GM12878 (cell line): ENCODE results near the gene METTL5. TPM values are rescaled to one million over a fixed set of nuclear protein-coding genes. Genes with fewer than 3 reads are reported as not detected.

Source experiments
- ATF7 ChIP-seq: fragments of 450-650 bp; IDR thresholded peaks from 2 replicates; pipeline ENCODE4 v1.6.1; 2016; ENCODE audit warnings: low read depth, mild to moderate bottlenecking
- BCL11A ChIP-seq: IDR thresholded peaks from 2 replicates; pipeline ENCODE4 v1.6.1; 2011; ENCODE audit warnings: low read depth, low read length
- BHLHE40 ChIP-seq, 2 experiments: fragments of 450-650 bp in 1 of 2; IDR thresholded peaks; 2 replicates each; pipeline ENCODE4 v1.6.1; 2011 to 2017; ENCODE audit warnings: low read depth in 2 of 2, borderline replicate concordance in 1 of 2, improper control_type of control experiment in 1 of 2, low read length in 1 of 2, mild to moderate bottlenecking in 1 of 2
- BRCA1 ChIP-seq: IDR thresholded peaks from 2 replicates; pipeline ENCODE4 v1.6.1; 2011; ENCODE audit warnings: low read depth, low read length, improper control_type of control experiment
- CBFB ChIP-seq: IDR thresholded peaks from 2 replicates; pipeline ENCODE4 v1.6.1; 2016; ENCODE audit warnings: antibody characterized with exemption, low read depth
- CHD1 ChIP-seq: IDR thresholded peaks from 2 replicates; pipeline ENCODE4 v1.6.1; 2012; ENCODE audit warnings: low read depth, low read length, improper control_type of control experiment
- EGR1 ChIP-seq, 2 experiments: IDR thresholded peaks; 1 replicate in 1 of 2; 2 replicates in 1 of 2; pipeline ENCODE4 v1.6.1; 2011 to 2012; ENCODE audit warnings: low read depth in 2 of 2, low read length in 2 of 2, borderline replicate concordance in 1 of 2, mild to moderate bottlenecking in 1 of 2, moderate library complexity in 1 of 2
- ELK1 ChIP-seq: IDR thresholded peaks from 2 replicates; pipeline ENCODE4 v1.6.1; 2012; ENCODE audit warnings: low read depth, low read length, improper control_type of control experiment
- GATAD2B ChIP-seq: fragments of 450-650 bp; conservative IDR thresholded peaks from 2 replicates; pipeline ENCODE4 v1.6.1; 2017; ENCODE audit warnings: low read depth, mild to moderate bottlenecking, moderate library complexity
- KAT2A ChIP-seq: conservative IDR thresholded peaks from 2 replicates; pipeline ENCODE4 v1.6.1; 2011; ENCODE audit warnings: low read depth, low read length; ENCODE audit not compliant: control insufficient read depth
- NFXL1 ChIP-seq: fragments of 450-650 bp; IDR thresholded peaks from 2 replicates; pipeline ENCODE4 v1.6.1; 2017; ENCODE audit warnings: antibody characterized with exemption, mild to moderate bottlenecking, borderline replicate concordance
- POLR2AphosphoS2 ChIP-seq: IDR thresholded peaks from 2 replicates; pipeline ENCODE4 v1.6.1; 2011; ENCODE audit warnings: low read depth, mild to moderate bottlenecking, low read length, improper control_type of control experiment, moderate library complexity
- RAD21 ChIP-seq: IDR thresholded peaks from 2 replicates; pipeline ENCODE4 v1.6.1; 2011; ENCODE audit warnings: mild to moderate bottlenecking, low read depth, low read length, moderate library complexity; ENCODE audit not compliant: insufficient read depth
- SIX5 ChIP-seq: IDR thresholded peaks from 2 replicates; pipeline ENCODE4 v1.6.1; 2011; ENCODE audit warnings: mild to moderate bottlenecking, low read depth, low read length, moderate library complexity; ENCODE audit not compliant: severe bottlenecking
- SREBF1 ChIP-seq: IDR thresholded peaks from 2 replicates; pipeline ENCODE4 v1.6.1; 2012; ENCODE audit warnings: mild to moderate bottlenecking, low read length
- STAT3 ChIP-seq: IDR thresholded peaks from 2 replicates; pipeline ENCODE4 v1.6.1; 2011; ENCODE audit warnings: low read depth, low read length, improper control_type of control experiment
- TBL1XR1 ChIP-seq: IDR thresholded peaks from 2 replicates; pipeline ENCODE4 v1.6.1; 2012; ENCODE audit warnings: low read depth, low read length, improper control_type of control experiment
- TCF7 ChIP-seq: IDR thresholded peaks from 2 replicates; pipeline ENCODE4 v1.6.1; 2014; ENCODE audit warnings: antibody characterized with exemption, borderline replicate concordance
- YY1 ChIP-seq: IDR thresholded peaks from 2 replicates; pipeline ENCODE4 v1.6.1; 2011; ENCODE audit warnings: low read depth, mild to moderate bottlenecking, low read length
- ZNF622 ChIP-seq: fragments of 450-650 bp; IDR thresholded peaks from 2 replicates; pipeline ENCODE4 v1.6.1; 2017; ENCODE audit warnings: mild to moderate bottlenecking, inconsistent platforms
- polyA plus RNA-seq, 11 experiments: library from polyadenylated mRNA; depleted of rRNA in 4 of 11; unstranded in 6 of 11; stranded (reverse) in 5 of 11; fragments of >200 nt; fragmentation: Nextera tagmentation in 4 of 11; fragmentation: Illumina TruSeq in 1 of 11; extraction: Ambion mirVana in 4 of 11; extraction: Trizol in 1 of 11; gene quantifications; 1 replicate in 1 of 11; 2 replicates in 10 of 11; pipeline versions ENCODE4 v1.2.1 to v1.2.3, GENCODE V29; 2011 to 2016; ENCODE audit warnings: inconsistent platforms in 2 of 11, missing spikeins in 2 of 11, low read depth in 1 of 11
- total RNA-seq, 4 experiments: library from RNA; depleted of rRNA in 3 of 4; stranded (reverse); fragments of >200 nt in 3 of 4; fragmentation: Illumina TruSeq in 1 of 4; extraction: Trizol in 1 of 4; gene quantifications; 2 replicates each; pipeline versions ENCODE4 v1.2.1 to v1.2.3, GENCODE V29; 2013 to 2021
- TF ChIP-seq, protein P1 (sequence below): fragments of 450-650 bp; IDR thresholded peaks from 2 replicates; pipeline ENCODE4 v1.6.1; 2017; ENCODE audit warnings: mild to moderate bottlenecking, moderate library complexity
- TF ChIP-seq, protein P2 (sequence below): IDR thresholded peaks from 2 replicates; pipeline ENCODE4 v1.6.1; 2011; ENCODE audit warnings: low read depth, mild to moderate bottlenecking, low read length, moderate library complexity, borderline replicate concordance; ENCODE audit errors: extremely low read depth

Gene METTL5
- total and polyA plus RNA-seq, 10 of the 15 experiments (the other 5 are each of a cell fraction or from before 2014, with no cell fraction given), result 55.0 to 204 (median 87.4) TPM

DNA sequence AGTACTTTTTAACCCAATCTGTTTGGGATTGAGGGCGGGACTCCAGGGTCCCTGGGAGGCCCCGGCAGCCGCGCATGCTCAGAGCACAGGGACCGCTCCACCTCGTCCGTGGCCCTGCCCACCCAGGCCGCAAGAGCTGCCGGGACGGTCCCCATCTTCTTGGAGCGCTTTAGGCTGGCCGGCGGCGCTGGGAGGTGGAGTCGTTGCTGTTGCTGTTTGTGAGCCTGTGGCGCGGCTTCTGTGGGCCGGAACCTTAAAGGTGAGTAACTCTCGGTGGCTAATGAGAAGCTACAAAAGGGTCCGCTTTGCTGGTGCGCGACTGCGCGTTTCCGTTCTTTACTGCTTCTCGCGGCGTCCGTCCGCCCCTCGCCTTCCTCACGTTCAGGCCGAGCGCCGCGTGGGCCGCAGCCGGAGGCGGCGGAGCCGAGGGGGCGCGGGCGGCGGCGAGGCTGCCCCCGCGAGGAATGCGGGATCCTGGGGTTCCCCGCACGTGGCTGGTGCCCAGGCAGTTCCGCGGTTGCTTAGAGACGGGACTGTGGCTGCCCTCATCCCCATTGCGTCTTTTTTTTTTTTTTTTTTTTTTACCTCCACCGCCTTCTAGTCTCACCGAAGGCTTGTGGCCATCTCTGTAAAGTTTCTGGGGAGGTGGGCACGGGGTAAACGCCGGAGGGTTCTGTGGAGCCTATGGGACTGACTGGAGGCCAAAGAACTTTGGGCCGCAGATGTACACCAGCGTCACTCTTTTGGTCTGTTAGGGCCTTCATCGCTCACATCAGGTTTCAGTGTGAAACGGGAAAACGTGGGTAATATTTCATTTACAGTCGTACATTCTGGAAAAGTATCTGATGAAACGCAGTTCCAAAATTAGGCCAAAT, 25.8 kb downstream of the METTL5 start, which contains the start of gene SSB (continued):
- peak; percentile 89 to 95; a peak in 3 of 4 replicates for TF ChIP-seq BHLHE40 (IDR thresholded peaks at IDR 0.05; ENCODE audit: borderline replicate concordance in 1 of 2, low read depth in 2 of 2, low read length in 1 of 2)
- no peak for TF ChIP-seq STAT3
- TF ChIP-seq, protein P1, sequence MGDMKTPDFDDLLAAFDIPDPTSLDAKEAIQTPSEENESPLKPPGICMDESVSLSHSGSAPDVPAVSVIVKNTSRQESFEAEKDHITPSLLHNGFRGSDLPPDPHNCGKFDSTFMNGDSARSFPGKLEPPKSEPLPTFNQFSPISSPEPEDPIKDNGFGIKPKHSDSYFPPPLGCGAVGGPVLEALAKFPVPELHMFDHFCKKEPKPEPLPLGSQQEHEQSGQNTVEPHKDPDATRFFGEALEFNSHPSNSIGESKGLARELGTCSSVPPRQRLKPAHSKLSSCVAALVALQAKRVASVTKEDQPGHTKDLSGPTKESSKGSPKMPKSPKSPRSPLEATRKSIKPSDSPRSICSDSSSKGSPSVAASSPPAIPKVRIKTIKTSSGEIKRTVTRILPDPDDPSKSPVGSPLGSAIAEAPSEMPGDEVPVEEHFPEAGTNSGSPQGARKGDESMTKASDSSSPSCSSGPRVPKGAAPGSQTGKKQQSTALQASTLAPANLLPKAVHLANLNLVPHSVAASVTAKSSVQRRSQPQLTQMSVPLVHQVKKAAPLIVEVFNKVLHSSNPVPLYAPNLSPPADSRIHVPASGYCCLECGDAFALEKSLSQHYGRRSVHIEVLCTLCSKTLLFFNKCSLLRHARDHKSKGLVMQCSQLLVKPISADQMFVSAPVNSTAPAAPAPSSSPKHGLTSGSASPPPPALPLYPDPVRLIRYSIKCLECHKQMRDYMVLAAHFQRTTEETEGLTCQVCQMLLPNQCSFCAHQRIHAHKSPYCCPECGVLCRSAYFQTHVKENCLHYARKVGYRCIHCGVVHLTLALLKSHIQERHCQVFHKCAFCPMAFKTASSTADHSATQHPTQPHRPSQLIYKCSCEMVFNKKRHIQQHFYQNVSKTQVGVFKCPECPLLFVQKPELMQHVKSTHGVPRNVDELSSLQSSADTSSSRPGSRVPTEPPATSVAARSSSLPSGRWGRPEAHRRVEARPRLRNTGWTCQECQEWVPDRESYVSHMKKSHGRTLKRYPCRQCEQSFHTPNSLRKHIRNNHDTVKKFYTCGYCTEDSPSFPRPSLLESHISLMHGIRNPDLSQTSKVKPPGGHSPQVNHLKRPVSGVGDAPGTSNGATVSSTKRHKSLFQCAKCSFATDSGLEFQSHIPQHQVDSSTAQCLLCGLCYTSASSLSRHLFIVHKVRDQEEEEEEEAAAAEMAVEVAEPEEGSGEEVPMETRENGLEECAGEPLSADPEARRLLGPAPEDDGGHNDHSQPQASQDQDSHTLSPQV, result 0 out of 2 replicates have a peak, but pooled peaks have one; percentile 33
- no peak for TF ChIP-seq NFXL1
- 0 out of 2 replicates have a peak, but pooled peaks have one; percentile 18 for TF ChIP-seq TCF7
- peak in 1 of 2 experiments; percentile 82; a peak in 2 of 3 replicates for TF ChIP-seq EGR1 (IDR thresholded peaks at IDR 0.05; ENCODE audit: borderline replicate concordance in 1 of 2, low read depth in 2 of 2, low read length in 2 of 2)
- no peak; the same call in 1 of the 2 replicates for TF ChIP-seq YY1
- no peak for TF ChIP-seq CBFB
- TF ChIP-seq POLR2AphosphoS2, result 0 out of 2 replicates have a peak, but pooled peaks have one; percentile 32
- no peak for TF ChIP-seq BRCA1
- TF ChIP-seq ZNF622, result no peak
- peak; percentile 1 for TF ChIP-seq SIX5
- TF ChIP-seq BCL11A, result no peak
- TF ChIP-seq, protein P2, sequence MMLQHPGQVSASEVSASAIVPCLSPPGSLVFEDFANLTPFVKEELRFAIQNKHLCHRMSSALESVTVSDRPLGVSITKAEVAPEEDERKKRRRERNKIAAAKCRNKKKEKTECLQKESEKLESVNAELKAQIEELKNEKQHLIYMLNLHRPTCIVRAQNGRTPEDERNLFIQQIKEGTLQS, result no peak
- TF ChIP-seq RAD21, result no peak
- TF ChIP-seq ATF7, result no peak
- TF ChIP-seq SREBF1, result no peak
- TF ChIP-seq KAT2A, result no peak
- TF ChIP-seq CHD1, result no peak
- TF ChIP-seq TBL1XR1, result peak; percentile 13; the same call in 1 of the 2 replicates
- TF ChIP-seq ELK1, result no peak
- peak; percentile 81; the same call in 1 of the 2 replicates for TF ChIP-seq GATAD2B
